PC-3 (cell line): ENCODE data around the gene TUBB. TPM values are rescaled to one million over a fixed set of nuclear protein-coding genes. Genes with fewer than 3 reads are reported as not detected.

ENCODE experiments used
- ATAC-seq: fragments of 200-7000 bp; cut with Tn5 transposase; 2 replicates; pipeline ENCODE4 v1.9.1; 2020; ENCODE audit warnings: mild to moderate bottlenecking, moderate library complexity
- BruUV-seq: library from RNA; stranded (reverse); fragments of 400-500 nt; replicated peaks from 2 replicates; lab custom pipeline; 2021; lab: Mats Ljungman, UMichigan
- CTCF ChIA-PET: fragments of 300-600 bp; sonication (Branson Sonifier 250); formaldehyde crosslinking; loops from one replicate; lab custom pipeline; 2022; ENCODE audit warnings: antibody characterized with exemption; lab: Charles Lee
- POLR2A ChIA-PET: fragments of 300-600 bp; sonication (Branson Sonifier 250); formaldehyde crosslinking; loops from one replicate; lab custom pipeline; 2022; ENCODE audit warnings: antibody characterized with exemption; ENCODE audit not compliant: unreplicated experiment; lab: Charles Lee
- DNase-seq: peaks from one replicate; pipeline ENCODE4 v3.0.0-alpha.2; 2015
- H2AFZ ChIP-seq: fragments of 300-600 bp; sonication (generic); 2 replicates; pipeline ENCODE4 v1.6.0; 2016; ENCODE audit warnings: antibody characterized with exemption, low read length
- H3F3A ChIP-seq: fragments of 300-600 bp; sonication (generic); one replicate; pipeline ENCODE4 v1.6.0; 2017; ENCODE audit warnings: antibody characterized with exemption, low read length, control low read depth, mild to moderate bottlenecking; ENCODE audit not compliant: unreplicated experiment
- H3K27ac ChIP-seq: fragments of 300-600 bp; sonication (generic); 2 replicates; pipeline ENCODE4 v1.5.1; 2016; ENCODE audit warnings: mild to moderate bottlenecking, low read length
- H3K27me3 ChIP-seq: fragments of 300-600 bp; sonication (generic); 2 replicates; pipeline ENCODE4 v1.6.1; 2016; ENCODE audit warnings: low read length, mixed read lengths
- H3K36me3 ChIP-seq: fragments of 300-600 bp; sonication (generic); 2 replicates; pipeline ENCODE4 v1.6.1; 2016; ENCODE audit warnings: low read depth, mixed run types, low read length, mixed read lengths
- H3K4me1 ChIP-seq: fragments of 300-600 bp; sonication (generic); 2 replicates; pipeline ENCODE4 v1.5.1; 2016; ENCODE audit warnings: low read length; ENCODE audit not compliant: insufficient read depth
- H3K4me2 ChIP-seq: fragments of 300-600 bp; sonication (generic); 2 replicates; pipeline ENCODE4 v1.6.0; 2016; ENCODE audit warnings: low read length
- H3K4me3 ChIP-seq: fragments of 300-600 bp; sonication (generic); 2 replicates; pipeline ENCODE4 v1.5.1; 2016; ENCODE audit warnings: mild to moderate bottlenecking, low read length, mixed read lengths
- H3K79me2 ChIP-seq: fragments of 300-600 bp; sonication (generic); 2 replicates; pipeline ENCODE4 v1.6.1; 2017; ENCODE audit warnings: low read length, mixed read lengths
- H3K9ac ChIP-seq: fragments of 300-600 bp; sonication (generic); 2 replicates; pipeline ENCODE4 v1.6.0; 2016; ENCODE audit warnings: mild to moderate bottlenecking, low read length
- H3K9me2 ChIP-seq: fragments of 300-600 bp; sonication (generic); replicated peaks from 2 replicates; pipeline ENCODE4 v1.6.1; 2016; ENCODE audit warnings: mixed run types, low read length, mixed read lengths
- H3K9me3 ChIP-seq: fragments of 300-600 bp; sonication (generic); 2 replicates; pipeline ENCODE4 v1.6.1; 2016; ENCODE audit warnings: low read length, mixed read lengths
- H4K20me1 ChIP-seq: fragments of 300-600 bp; sonication (generic); 2 replicates; pipeline ENCODE4 v1.6.1; 2016; ENCODE audit warnings: low read length, mixed read lengths
- CTCF ChIP-seq: fragments of 300-600 bp; sonication (generic); conservative IDR thresholded peaks from 2 replicates; pipeline ENCODE4 v1.5.1; 2017; ENCODE audit warnings: antibody characterized with exemption, low read depth, mild to moderate bottlenecking, low read length
- EZH2 ChIP-seq: fragments of 300-600 bp; sonication (generic); IDR thresholded peaks from one replicate; pipeline ENCODE4 v1.6.1; 2017; ENCODE audit warnings: antibody characterized with exemption, mild to moderate bottlenecking, low read length; ENCODE audit not compliant: unreplicated experiment
- EZH2phosphoT487 ChIP-seq: fragments of 300-600 bp; sonication (generic); IDR thresholded peaks from 2 replicates; pipeline ENCODE4 v1.6.1; 2018; ENCODE audit warnings: mild to moderate bottlenecking, antibody characterized with exemption, low read length, borderline replicate concordance
- intact Hi-C: fragments of 100-400 bp; cut with micrococcal nuclease; formaldehyde crosslinking; loops from 2 replicates; pipeline ENCODE4 v1.9.0; 2023
- total RNA-seq: library from RNA; depleted of rRNA; stranded (reverse); fragments of >200 nt; gene quantifications from 2 replicates; pipeline ENCODE4 v1.2.3, GENCODE V29; 2014

The TUBB gene
- total RNA-seq, 1 experiment from 2014 or later, result 1,398 TPM

- H2AFZ ChIP-seq, result peak within 1 kb of the TSS; percentile 77
- peaks cover 22% of the 10 kb centered on the region for H3K79me2 ChIP-seq
- H4K20me1 ChIP-seq, result no peaks in the 10 kb centered on the region
- H3K9me2 ChIP-seq, result no peaks in the 10 kb centered on the region
- H3K36me3 ChIP-seq, result peaks cover 23% of the 10 kb centered on the region
- H3F3A ChIP-seq, result no peaks in the 10 kb centered on the region
- TF ChIP-seq CTCF (peak; percentile 95), EZH2 (no peak)
- H3K9ac ChIP-seq, result peak within 1 kb of the TSS; percentile 82
- TSS peak; percentile 61 for BruUV-seq
- CTCF ChIA-PET, result interaction anchor here (0.7 to 1.1 kb wide), 2 partner anchors 55 to 58 kb away, joined by 3 to 5 read pairs; partner anchors contain the start of gene MRPS18B
- peak; percentile 82 for ATAC-seq
- H3K27ac ChIP-seq, result no peak within 1 kb of the TSS
- H3K4me3 ChIP-seq, result peak within 1 kb of the TSS; percentile 75
- H3K4me1 ChIP-seq, result peaks cover 4% of the 10 kb centered on the region
- H3K27me3 ChIP-seq, result no peaks in the 10 kb centered on the region
- intact Hi-C loops, result loop anchor here (1.0 to 5.0 kb wide), 3 partner anchors 55 to 205 kb away; partner anchors contain the start of genes MRPS18B and PPP1R10
- no peaks in the 10 kb centered on the region for H3K9me3 ChIP-seq
- peak within 1 kb of the TSS; percentile 83 for H3K4me2 ChIP-seq
- DNase-seq, result peak; percentile 99
- POLR2A ChIA-PET, result interaction anchor here (0.6 kb wide), 1 partner anchor 182 kb away, joined by 4 read pairs; no protein-coding TSS in a partner anchor
Observed at GRCh38 chr6:30672445-30673253, 47.5 kb upstream of the TUBB start, which contains the start of gene DHX16. DHX16 (minus strand) TSS chr6:30673006; CDS start chr6:30672841, 165 bp downstream.

GRCh38 chr6:30676660-30677285 is 43.4 kb upstream of the TUBB start:
- Histone ChIP-seq H3K9me3 (no peaks in the 10 kb centered on the region), H2AFZ (no peak overlapping the region), H3F3A (no peaks in the 10 kb centered on the region), H3K27me3 (no peaks in the 10 kb centered on the region), H3K36me3 (peaks cover 23% of the 10 kb centered on the region), H3K9ac (no peak overlapping the region), H3K9me2 (no peaks in the 10 kb centered on the region), H3K4me1 (peaks cover 24% of the 10 kb centered on the region), H3K4me3 (no peak overlapping the region), H3K27ac (no peak overlapping the region), H4K20me1 (no peaks in the 10 kb centered on the region), H3K4me2 (no peak overlapping the region), H3K79me2 (peaks cover 43% of the 10 kb centered on the region)
- POLR2A ChIA-PET, result interaction anchor here (0.6 kb wide), 1 partner anchor 8 kb away, joined by 3 read pairs; no protein-coding TSS in a partner anchor
- CTCF ChIA-PET, result no interaction called here
- TF ChIP-seq EZH2phosphoT487, result no peak
- no peak for TF ChIP-seq CTCF
- no peak for TF ChIP-seq EZH2
- intact Hi-C loops, result no loop called here
- no TSS peak for BruUV-seq
- ATAC-seq (no peak), DNase-seq (no peak)
